BE2C (cell line): ENCODE results near the gene PRKD2.

Source experiments
- DNase-seq: peaks from one replicate; pipeline ENCODE4 v3.0.0-alpha.2; 2020
- H3K27me3 ChIP-seq: fragments of 250-450 bp; sonication (Bioruptor Pico); 2 replicates; pipeline ENCODE4 v1.5.1; 2020; ENCODE audit warnings: mild to moderate bottlenecking
- H3K36me3 ChIP-seq: fragments of 250-450 bp; sonication (Bioruptor Pico); 2 replicates; pipeline ENCODE4 v1.5.1; 2020; ENCODE audit warnings: mild to moderate bottlenecking
- H3K4me1 ChIP-seq: fragments of 250-450 bp; sonication (Bioruptor Pico); 2 replicates; pipeline ENCODE4 v1.5.1; 2020
- H3K4me3 ChIP-seq: 2 replicates; pipeline ENCODE4 v1.5.1; 2011; ENCODE audit warnings: low read depth, low read length
- H3K9me3 ChIP-seq: fragments of 250-450 bp; sonication (Bioruptor Pico); 2 replicates; pipeline ENCODE4 v1.5.1; 2020
- CTCF ChIP-seq: IDR thresholded peaks from 2 replicates; pipeline ENCODE4 v1.5.1; 2012; ENCODE audit warnings: mild to moderate bottlenecking, low read depth, low read length

PRKD2 gene

GRCh38 chr19:46644720-46645119 lies 72.2 kb downstream of the PRKD2 start:
- no peak for TF ChIP-seq CTCF
- H3K27me3 ChIP-seq: no peaks in the 10 kb centered on the region
- no peak overlapping the region for H3K4me3 ChIP-seq
- peaks cover 6% of the 10 kb centered on the region; the same call in 1 of the 2 replicates for H3K4me1 ChIP-seq
- no peaks in the 10 kb centered on the region; the same call in 1 of the 2 replicates for H3K9me3 ChIP-seq
- no peak for DNase-seq
- no peaks in the 10 kb centered on the region for H3K36me3 ChIP-seq

DNA sequence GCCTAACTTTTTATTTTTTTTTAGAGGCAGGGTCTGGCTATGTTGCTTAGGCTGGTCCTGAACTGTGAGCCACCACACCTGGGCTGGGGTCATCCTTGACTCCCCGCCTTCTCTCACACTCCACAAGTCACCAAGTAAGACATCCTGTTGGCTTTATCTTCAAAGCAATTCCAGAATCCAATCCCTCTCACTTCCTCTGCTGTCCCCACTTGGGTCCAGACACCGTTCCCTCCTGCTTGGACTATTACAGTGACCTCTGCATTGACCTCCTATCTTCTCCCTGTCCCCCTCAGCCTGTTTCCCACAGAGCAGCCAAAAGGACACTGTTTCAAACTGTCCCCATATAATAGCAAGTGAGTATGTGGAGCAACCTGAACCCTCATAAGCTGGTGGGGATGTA lies 76.3 kb downstream of the PRKD2 start:
- Histone ChIP-seq H3K27me3 (no peaks in the 10 kb centered on the region), H3K4me1 (peaks cover 6% of the 10 kb centered on the region; the same call in 1 of the 2 replicates)
- TF ChIP-seq CTCF: no peak

DNA sequence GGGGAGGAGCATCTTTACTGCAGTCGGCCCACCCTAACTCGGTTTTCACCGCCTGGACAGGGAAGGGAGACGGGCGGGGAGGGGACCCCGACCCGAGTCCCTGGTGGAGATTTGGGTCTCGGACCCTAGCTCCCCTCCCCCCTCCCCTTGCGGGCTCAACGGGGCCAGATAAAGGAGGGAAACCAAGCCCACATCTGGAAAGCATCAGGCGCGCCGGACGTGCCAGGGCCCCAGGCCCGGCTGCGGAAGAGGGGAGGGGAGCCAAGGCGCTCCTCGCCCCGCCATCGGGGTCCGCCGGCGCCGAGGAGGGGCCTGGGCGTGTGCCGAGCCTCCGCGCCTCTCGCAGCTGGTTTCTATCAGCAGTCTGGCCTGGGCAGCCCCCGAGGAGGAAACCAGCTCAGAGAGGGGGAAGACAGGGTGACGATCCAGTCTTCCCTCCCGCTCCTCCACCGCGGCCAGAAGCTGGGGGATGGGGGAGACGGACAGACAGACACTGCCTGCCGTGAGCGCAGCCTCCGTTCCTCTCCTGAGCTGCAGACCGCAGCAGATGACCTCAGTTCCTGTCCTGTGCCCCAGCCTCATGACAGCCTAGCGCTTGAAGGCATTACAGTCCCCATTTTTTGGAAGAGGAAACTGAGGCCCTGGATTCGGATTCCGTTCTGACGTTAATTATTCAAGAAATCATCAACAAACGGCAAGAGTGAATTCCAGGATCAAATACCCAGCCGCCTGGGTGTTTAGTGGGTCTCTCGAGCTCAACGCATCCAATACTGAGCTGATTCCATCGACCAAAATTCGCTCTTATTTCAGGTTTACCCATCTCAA lies 77.3 kb downstream of the PRKD2 start:
- Histone ChIP-seq H3K4me3 (peak overlapping the region; percentile 69), H3K9me3 (no peaks in the 10 kb centered on the region), H3K4me1 (peaks cover 11% of the 10 kb centered on the region), H3K27me3 (no peaks in the 10 kb centered on the region), H3K36me3 (no peaks in the 10 kb centered on the region)
- peak; percentile 81 for DNase-seq
- TF ChIP-seq CTCF: no peak

More for the DNA sequence above, 76.3 kb downstream of the PRKD2 start:
- H3K36me3 ChIP-seq: no peaks in the 10 kb centered on the region
- no peak for DNase-seq
- no peak overlapping the region for H3K4me3 ChIP-seq
- no peaks in the 10 kb centered on the region for H3K9me3 ChIP-seq

DNA sequence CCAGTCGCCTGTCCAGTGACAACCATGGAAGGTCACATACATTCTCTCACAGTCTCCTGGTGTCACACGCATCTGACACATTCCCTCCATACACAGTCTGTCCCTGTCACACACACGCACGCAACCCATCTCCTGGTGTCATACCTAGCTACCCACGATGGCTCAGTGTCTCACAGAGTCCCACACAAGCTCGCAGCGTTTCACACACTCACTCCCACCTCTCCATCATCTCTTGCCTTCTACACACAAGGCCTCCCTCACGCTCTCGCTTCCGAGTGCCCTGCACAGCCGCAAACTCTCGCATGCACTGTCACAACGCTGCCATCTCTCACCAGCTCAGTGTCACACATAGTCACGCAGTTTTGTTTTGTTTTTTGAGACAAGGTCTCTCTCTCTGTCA lies 79.7 kb downstream of the PRKD2 start:
- DNase-seq: no peak
- no peak for TF ChIP-seq CTCF
- H3K27me3 ChIP-seq: no peaks in the 10 kb centered on the region
- H3K9me3 ChIP-seq: no peaks in the 10 kb centered on the region
- H3K4me1 ChIP-seq: peaks cover 19% of the 10 kb centered on the region
- H3K36me3 ChIP-seq: no peaks in the 10 kb centered on the region
- no peak overlapping the region for H3K4me3 ChIP-seq

- Histone ChIP-seq H3K9me3 (no peaks in the 10 kb centered on the region), H3K4me1 (peaks cover 29% of the 10 kb centered on the region), H3K4me3 (no peak within 1 kb of the TSS), H3K36me3 (no peaks in the 10 kb centered on the region), H3K27me3 (no peaks in the 10 kb centered on the region)
- TF ChIP-seq CTCF: no peak
- DNase-seq: no peak
Observed at GRCh38 chr19:46635920-46636761, 80.8 kb downstream of the PRKD2 start, which contains the start of gene GNG8. Gene GNG8, minus strand, starts transcription at chr19:46636202. Its CDS starts 1,520 bp downstream, at chr19:46634682.
